ENCODE measurements around the gene TSHZ2.

GRCh38 chr20:53222416-53222815, 250.3 kb downstream of the TSHZ2 start:
- TF ChIP-seq RAD21 (CRISPR knock-in tag; conservative IDR thresholded peaks at IDR 0.05 in 1 of 2, IDR thresholded peaks at IDR 0.05 in 1 of 2) (no peak), ZNF79 (CRISPR knock-in tag; IDR thresholded peaks at IDR 0.05; ENCODE audit: low read depth) (no peak), ZNF354B (CRISPR knock-in tag; IDR thresholded peaks at IDR 0.05) (no peak), CTCF (IDR thresholded peaks at IDR 0.05 in 2 of 3, conservative IDR thresholded peaks at IDR 0.05 in 1 of 3; ENCODE audit: insufficient read depth in 2 of 3, low read depth in 1 of 3, low read length in 3 of 3) (no peak)
